Nephron progenitor cell (in vitro differentiated cells): ENCODE data around the gene BORA.
"Not testable (repeated sequence)": the region's sequence is repeated elsewhere in the genome, so short reads cannot be mapped to it uniquely, and the experiment has no call there.

Experiments used
- DNase-seq: peaks from one replicate; pipeline ENCODE4 v3.0.0; 2021
- H3K27ac Mint-ChIP-seq: 2 replicates; pipeline ENCODE4 v1.8.0; 2021; ENCODE audit warnings: mild to moderate bottlenecking, moderate library complexity, mixed read lengths
- H3K27me3 Mint-ChIP-seq: 2 replicates; pipeline ENCODE4 v1.8.0; 2021; ENCODE audit warnings: mild to moderate bottlenecking, low read depth, mixed read lengths; ENCODE audit not compliant: poor library complexity
- H3K36me3 Mint-ChIP-seq: 2 replicates; pipeline ENCODE4 v1.8.0; 2021; ENCODE audit warnings: low read depth, mixed read lengths
- H3K4me1 Mint-ChIP-seq: 2 replicates; pipeline ENCODE4 v1.8.0; 2021; ENCODE audit warnings: mixed read lengths
- H3K4me3 Mint-ChIP-seq: 2 replicates; pipeline ENCODE4 v1.8.0; 2021; ENCODE audit warnings: mild to moderate bottlenecking, moderate library complexity, mixed read lengths
- H3K9me3 Mint-ChIP-seq: 2 replicates; pipeline ENCODE4 v1.8.0; 2021; ENCODE audit warnings: mild to moderate bottlenecking, moderate library complexity, mixed read lengths
- TF ChIP-seq, protein P1 (sequence below): fragments of 200-600 bp; sonication (generic); IDR thresholded peaks from 2 replicates; pipeline ENCODE4 v1.5.0; 2021; ENCODE audit warnings: antibody characterized with exemption

BORA gene

DNA sequence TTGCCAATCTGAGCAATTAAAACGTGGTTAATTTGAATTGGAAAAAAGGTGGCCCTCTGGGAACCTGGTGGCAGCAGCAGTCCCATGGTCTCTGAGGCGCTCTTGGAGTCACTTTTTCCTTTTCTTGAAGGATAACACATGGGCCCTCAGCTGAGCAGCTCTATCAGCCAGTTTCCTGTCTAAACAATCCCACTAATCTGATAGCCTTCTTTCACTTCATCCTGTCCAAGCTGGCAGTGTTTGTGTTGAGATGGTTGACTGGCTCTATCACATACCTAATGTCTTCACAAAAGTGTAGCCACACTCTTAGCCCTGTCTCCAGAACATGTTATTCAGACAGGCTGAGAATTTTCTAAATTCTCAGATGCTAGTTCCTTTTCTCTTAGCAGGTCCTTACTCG is 10.9 kb upstream of the BORA start:
- TF ChIP-seq, protein P1, sequence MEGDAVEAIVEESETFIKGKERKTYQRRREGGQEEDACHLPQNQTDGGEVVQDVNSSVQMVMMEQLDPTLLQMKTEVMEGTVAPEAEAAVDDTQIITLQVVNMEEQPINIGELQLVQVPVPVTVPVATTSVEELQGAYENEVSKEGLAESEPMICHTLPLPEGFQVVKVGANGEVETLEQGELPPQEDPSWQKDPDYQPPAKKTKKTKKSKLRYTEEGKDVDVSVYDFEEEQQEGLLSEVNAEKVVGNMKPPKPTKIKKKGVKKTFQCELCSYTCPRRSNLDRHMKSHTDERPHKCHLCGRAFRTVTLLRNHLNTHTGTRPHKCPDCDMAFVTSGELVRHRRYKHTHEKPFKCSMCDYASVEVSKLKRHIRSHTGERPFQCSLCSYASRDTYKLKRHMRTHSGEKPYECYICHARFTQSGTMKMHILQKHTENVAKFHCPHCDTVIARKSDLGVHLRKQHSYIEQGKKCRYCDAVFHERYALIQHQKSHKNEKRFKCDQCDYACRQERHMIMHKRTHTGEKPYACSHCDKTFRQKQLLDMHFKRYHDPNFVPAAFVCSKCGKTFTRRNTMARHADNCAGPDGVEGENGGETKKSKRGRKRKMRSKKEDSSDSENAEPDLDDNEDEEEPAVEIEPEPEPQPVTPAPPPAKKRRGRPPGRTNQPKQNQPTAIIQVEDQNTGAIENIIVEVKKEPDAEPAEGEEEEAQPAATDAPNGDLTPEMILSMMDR = no peak
- no peak overlapping the region for H3K4me3 Mint-ChIP-seq
- H3K27ac Mint-ChIP-seq = no peak overlapping the region
- no peaks in the 10 kb centered on the region for H3K4me1 Mint-ChIP-seq
- peaks cover 46% of the 10 kb centered on the region for H3K9me3 Mint-ChIP-seq
- peaks cover 3% of the 10 kb centered on the region for H3K27me3 Mint-ChIP-seq
- H3K36me3 Mint-ChIP-seq = peaks cover 97% of the 10 kb centered on the region
- no peak for DNase-seq

DNA sequence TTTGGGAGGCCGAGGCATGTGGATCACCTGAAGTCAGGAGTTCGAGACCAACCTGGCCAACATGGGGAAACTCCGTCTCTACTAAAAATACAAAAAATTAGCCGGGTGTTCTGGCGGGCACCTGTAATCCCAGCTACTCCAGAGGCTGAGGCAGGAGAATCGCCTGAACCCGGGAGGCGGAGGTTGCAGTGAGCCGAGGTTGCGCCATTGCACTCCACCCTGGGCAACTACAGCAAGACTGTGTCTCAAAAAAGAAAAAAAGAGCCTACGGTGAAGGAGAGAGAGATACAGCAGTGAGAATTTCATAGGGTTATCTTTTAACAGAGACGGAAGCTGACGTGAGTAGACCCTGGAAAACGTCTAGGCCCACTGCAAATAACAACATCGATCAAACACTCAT is 1.5 kb upstream of the BORA start:
- not testable (repeated sequence) for H3K27me3 Mint-ChIP-seq

DNA sequence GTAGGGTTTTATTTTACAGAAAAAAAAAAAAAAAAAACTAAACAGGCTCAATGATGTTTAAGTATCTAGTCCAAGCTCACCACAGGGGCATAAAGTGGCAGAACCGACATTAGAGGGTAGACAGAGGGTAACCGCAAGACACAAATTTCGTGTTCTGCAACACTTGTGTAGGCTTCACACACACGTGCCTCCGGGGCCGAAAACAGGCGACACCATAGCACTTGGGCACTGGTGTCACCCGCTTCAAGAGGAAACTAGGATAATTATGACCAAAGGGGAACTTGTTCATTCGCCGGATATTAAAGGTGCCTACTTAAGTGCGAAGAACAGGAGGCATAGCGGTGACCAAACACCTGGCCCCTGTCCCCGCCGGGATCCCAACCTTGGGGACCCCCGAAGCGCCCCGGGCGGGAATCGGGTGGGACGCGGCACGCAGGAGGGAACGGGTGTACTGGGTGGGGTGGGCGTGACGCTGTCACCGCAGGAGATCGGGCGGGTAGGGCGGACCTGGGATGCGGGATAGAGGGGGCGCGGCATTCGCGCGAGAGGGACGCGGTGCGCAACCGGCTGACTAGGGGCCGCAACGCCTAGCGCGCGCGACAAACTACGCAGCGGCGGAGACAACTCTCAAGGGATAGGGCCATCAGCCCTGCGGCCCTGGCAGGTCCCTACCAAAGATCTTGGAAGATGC is 852 bp upstream of the BORA start:
- H3K36me3 Mint-ChIP-seq = peaks cover 60% of the 10 kb centered on the region
- peak; percentile 70 for DNase-seq
- TF ChIP-seq, protein P1 = no peak
- H3K9me3 Mint-ChIP-seq = peaks cover 23% of the 10 kb centered on the region
- H3K4me3 Mint-ChIP-seq = peak overlapping the region; percentile 95
- no peak overlapping the region for H3K27ac Mint-ChIP-seq
- peaks cover 39% of the 10 kb centered on the region for H3K4me1 Mint-ChIP-seq
- peaks cover 4% of the 10 kb centered on the region for H3K27me3 Mint-ChIP-seq

More for the DNA sequence above, 1.5 kb upstream of the BORA start:
- H3K36me3 Mint-ChIP-seq = peaks cover 60% of the 10 kb centered on the region
- peaks cover 39% of the 10 kb centered on the region for H3K4me1 Mint-ChIP-seq
- peaks cover 23% of the 10 kb centered on the region for H3K9me3 Mint-ChIP-seq
- H3K27ac Mint-ChIP-seq, DNase-seq: not testable (repeated sequence)
- peak overlapping the region; percentile 95 for H3K4me3 Mint-ChIP-seq

DNA sequence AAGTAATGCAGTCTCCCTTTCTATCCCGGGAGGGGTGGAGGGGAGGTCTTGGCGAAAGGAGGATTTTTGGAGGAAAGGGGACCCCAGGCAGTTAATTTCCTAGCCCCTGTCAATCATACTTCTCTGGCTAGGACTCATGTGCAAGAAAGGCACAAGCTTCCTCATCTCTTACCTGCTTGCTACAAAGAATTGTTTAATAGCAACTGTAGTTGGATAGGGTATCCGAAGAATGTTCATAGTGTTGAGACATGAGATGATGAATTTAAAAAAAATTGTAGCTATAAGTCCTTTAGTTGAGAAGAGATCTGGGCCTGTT is 525 bp downstream of the BORA start:
- Mint-ChIP-seq H3K27me3 (peaks cover 4% of the 10 kb centered on the region), H3K36me3 (peaks cover 56% of the 10 kb centered on the region), H3K4me1 (peaks cover 39% of the 10 kb centered on the region), H3K9me3 (peaks cover 18% of the 10 kb centered on the region), H3K4me3 (peak overlapping the region; percentile 95), H3K27ac (peak overlapping the region; percentile 57)
- no peak for DNase-seq
- TF ChIP-seq, protein P1 = no peak

DNA sequence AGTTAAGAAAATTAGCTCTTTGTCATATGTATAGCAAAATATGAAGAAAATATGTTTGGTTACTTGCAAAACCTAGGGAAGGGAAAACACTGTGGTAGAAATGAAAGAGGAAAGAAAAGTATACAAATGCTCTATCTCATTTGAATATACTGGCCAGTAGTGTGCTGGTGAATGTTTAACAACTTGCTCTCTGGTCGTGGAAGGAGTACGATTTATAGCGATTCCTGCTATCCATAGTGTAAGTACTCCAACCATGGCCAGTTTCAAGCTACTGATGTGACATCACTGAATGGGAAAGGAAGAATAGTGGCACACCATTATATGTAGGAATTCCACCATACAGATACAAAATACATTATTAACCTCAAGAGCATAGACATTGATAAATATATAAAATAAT is 9.3 kb downstream of the BORA start:
- TF ChIP-seq, protein P1 = no peak
- Mint-ChIP-seq H3K36me3 (peaks cover 48% of the 10 kb centered on the region), H3K4me3 (no peak overlapping the region), H3K4me1 (no peaks in the 10 kb centered on the region), H3K27me3 (no peaks in the 10 kb centered on the region), H3K27ac (no peak overlapping the region), H3K9me3 (no peaks in the 10 kb centered on the region)
- no peak for DNase-seq

DNA sequence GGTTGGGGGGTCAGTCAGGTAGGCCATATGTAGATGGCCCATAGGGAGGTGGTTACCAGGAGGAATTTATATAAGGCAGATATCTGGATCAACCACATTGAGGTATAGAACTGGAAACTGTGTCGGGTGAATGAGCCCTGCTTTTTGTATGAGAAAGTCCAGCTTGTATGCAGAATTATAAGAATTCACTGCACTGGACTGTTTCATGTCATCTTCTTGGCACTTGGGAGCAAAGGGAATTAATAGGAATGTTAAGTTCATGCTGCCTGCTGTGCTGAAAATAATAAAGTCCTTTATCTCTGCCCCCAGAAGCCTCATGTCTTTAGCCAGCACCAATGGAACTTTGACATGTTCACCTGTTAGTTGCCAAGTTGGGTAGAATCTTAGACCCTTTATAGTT is 12.3 kb downstream of the BORA start:
- Mint-ChIP-seq H3K36me3 (peaks cover 51% of the 10 kb centered on the region), H3K4me3 (no peak overlapping the region), H3K9me3 (no peaks in the 10 kb centered on the region), H3K4me1 (no peaks in the 10 kb centered on the region), H3K27me3 (no peaks in the 10 kb centered on the region), H3K27ac (no peak overlapping the region)
- DNase-seq = no peak
- TF ChIP-seq, protein P1 = no peak
